Frontal cortex (tissue), 4 donors: ENCODE measurements around the gene TMEM14B. TPM values are rescaled to one million over a fixed set of nuclear protein-coding genes. Genes with fewer than 3 reads are reported as not detected.
"Not testable (repeated sequence)": the region's sequence is repeated elsewhere in the genome, so short reads cannot be mapped to it uniquely, and the experiment has no call there.

ENCODE experiments used
- DNase-seq, 2 donors: peaks; one replicate each; pipeline ENCODE4 v3.0.0; 2012; ENCODE audit warnings: low spot score in 2 of 2
- FAIRE-seq: peaks from 2 replicates; lab custom pipeline; 2012; peaks lifted over from hg19 to GRCh38; lab: Jason Lieb, UNC
- total RNA-seq: library from RNA; depleted of rRNA; stranded (reverse); fragments of >200 nt; gene quantifications from one replicate; pipeline ENCODE4 v1.2.3, GENCODE V29; 2014
- donor health status: control.
- donor health status: control.
- donor health status: control.

TMEM14B gene
- total RNA-seq, result 58.3 TPM

- DNase-seq (peak; percentile 91 to 98), FAIRE-seq (no peak)
Measured at GRCh38 chr6:10747251-10747972, at the start of gene TMEM14B. Gene TMEM14B, plus strand, starts transcription at chr6:10747805. Its CDS starts 1,441 bp downstream, at chr6:10749246.

- FAIRE-seq, result no peak
- DNase-seq, result no peak
Measured at GRCh38 chr6:10713962-10714361, 33.6 kb upstream of the TMEM14B start.

GRCh38 chr6:10719296-10719963, 28.2 kb upstream of the TMEM14B start:
- no peak for FAIRE-seq
- no peak for DNase-seq

GRCh38 chr6:10719964-10720264, 27.7 kb upstream of the TMEM14B start:
- no peak for FAIRE-seq

GRCh38 chr6:10720265-10720959, 27.2 kb upstream of the TMEM14B start:
- DNase-seq (no peak), FAIRE-seq (no peak)

More at GRCh38 chr6:10719964-10720264, 27.7 kb upstream of the TMEM14B start:
- DNase-seq, result no peak

GRCh38 chr6:10720960-10721849, 26.4 kb upstream of the TMEM14B start:
- FAIRE-seq, DNase-seq: not testable (repeated sequence)

- no peak for FAIRE-seq
Measured at GRCh38 chr6:10721850-10722569, 25.6 kb upstream of the TMEM14B start.

GRCh38 chr6:10722570-10722819, 25.1 kb upstream of the TMEM14B start:
- FAIRE-seq (no peak), DNase-seq (no peak)

More at GRCh38 chr6:10721850-10722569, 25.6 kb upstream of the TMEM14B start:
- DNase-seq, result peak; percentile 40 to 54

GRCh38 chr6:10722820-10723566, 24.6 kb upstream of the TMEM14B start, which contains the start of gene TMEM14C:
Gene TMEM14C, plus strand, starts transcription at chr6:10723070. Its CDS starts 1,544 bp downstream, at chr6:10724614.
- FAIRE-seq, result no peak
- DNase-seq, result peak; percentile 89 to 95

- DNase-seq, result no peak
- FAIRE-seq, result no peak
Measured at GRCh38 chr6:10723567-10723881, 24.1 kb upstream of the TMEM14B start.

GRCh38 chr6:10725044-10725443, 22.6 kb upstream of the TMEM14B start:
- no peak for DNase-seq
- no peak for FAIRE-seq

- no peak for DNase-seq
- no peak for FAIRE-seq
Measured at GRCh38 chr6:10725716-10726115, 21.9 kb upstream of the TMEM14B start.

GRCh38 chr6:10730254-10730653, 17.4 kb upstream of the TMEM14B start:
- FAIRE-seq (no peak), DNase-seq (no peak)

GRCh38 chr6:10733151-10733715, 14.4 kb upstream of the TMEM14B start:
- DNase-seq, result no peak
- no peak for FAIRE-seq

GRCh38 chr6:10733863-10734262, 13.7 kb upstream of the TMEM14B start:
- FAIRE-seq, result no peak
- no peak for DNase-seq

- DNase-seq (no peak), FAIRE-seq (no peak)
Measured at GRCh38 chr6:10736731-10737130, 10.9 kb upstream of the TMEM14B start.

- FAIRE-seq (no peak), DNase-seq (no peak)
Measured at GRCh38 chr6:10740061-10740460, 7.5 kb upstream of the TMEM14B start.

GRCh38 chr6:10741643-10742042, 6.0 kb upstream of the TMEM14B start:
- not testable (repeated sequence) for DNase-seq, FAIRE-seq

- FAIRE-seq, result no peak
- no peak for DNase-seq
Measured at GRCh38 chr6:10742251-10742650, 5.4 kb upstream of the TMEM14B start.
